GM13977 (cell line): Measurements from ENCODE around the gene PCSK7.
"Not testable (repeated sequence)": the region's sequence is repeated elsewhere in the genome, so short reads cannot be mapped to it uniquely, and the experiment has no call there.

Source experiments
- DNase-seq: peaks from one replicate; pipeline ENCODE4 v3.0.0; 2012; ENCODE audit warnings: low spot score
- in situ Hi-C: fragments of 300-500 bp; cut with MboI; formaldehyde crosslinking; loops from one replicate; pipeline ENCODE4 v1.12.0; 2022; ENCODE audit warnings: low sequenced_read_pairs, low pct_unique_long_range_greater_than_20kb, mixed read lengths, inconsistent platforms; ENCODE audit not compliant: unreplicated experiment
- TF ChIP-seq, protein P1 (sequence below): IDR thresholded peaks from 2 replicates; pipeline ENCODE4 v1.5.1; 2012; ENCODE audit warnings: mild to moderate bottlenecking, control low read depth; ENCODE audit not compliant: insufficient read depth; ENCODE audit errors: extremely low read depth, missing control alignments

PCSK7 gene

DNA sequence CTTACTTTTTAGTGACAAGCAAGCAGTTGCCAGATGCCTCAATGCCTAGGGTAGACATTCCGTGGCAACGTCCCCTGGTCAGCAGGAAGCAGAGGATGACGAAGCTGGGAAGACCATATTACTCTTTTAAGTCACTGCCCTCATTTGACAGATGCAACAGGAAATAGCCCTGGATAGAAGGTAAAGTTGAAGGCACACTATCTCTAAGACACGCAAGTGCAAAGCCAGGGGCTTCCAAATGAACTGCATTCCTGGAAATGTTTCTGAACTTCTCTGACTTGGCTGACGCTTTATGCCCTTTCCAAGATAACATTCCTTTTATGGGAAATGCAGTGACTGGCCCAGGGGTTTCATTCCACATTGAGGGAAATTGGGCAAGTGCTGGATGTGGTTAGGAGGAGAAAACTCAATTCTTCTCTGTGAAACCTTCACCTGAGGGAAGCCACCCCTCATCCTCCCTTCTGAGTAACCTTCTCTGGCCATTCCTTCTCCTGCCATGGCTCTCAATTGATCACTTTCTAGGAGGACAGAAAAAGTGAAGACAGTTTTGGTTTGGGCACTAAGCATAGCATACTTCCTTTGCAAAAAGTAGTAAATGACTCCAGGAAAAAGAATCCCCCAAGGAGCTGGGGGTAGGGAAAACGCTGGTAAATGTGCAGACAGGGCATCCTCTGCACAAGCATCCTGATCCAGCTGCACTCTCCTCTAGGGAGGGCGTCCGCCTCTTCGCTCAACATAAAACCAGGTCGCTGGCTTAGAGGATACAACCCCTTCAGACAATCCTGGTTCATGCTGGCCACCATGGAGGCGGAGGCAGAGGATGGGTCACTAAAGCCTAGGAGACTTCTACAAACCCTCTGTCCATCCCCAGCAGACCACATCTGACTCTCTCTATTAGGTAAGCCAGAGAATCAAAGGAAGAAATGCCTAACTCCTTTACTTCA is 14.5 kb downstream of the PCSK7 start:
- in situ Hi-C loops, result no loop called here
- no peak for DNase-seq

DNA sequence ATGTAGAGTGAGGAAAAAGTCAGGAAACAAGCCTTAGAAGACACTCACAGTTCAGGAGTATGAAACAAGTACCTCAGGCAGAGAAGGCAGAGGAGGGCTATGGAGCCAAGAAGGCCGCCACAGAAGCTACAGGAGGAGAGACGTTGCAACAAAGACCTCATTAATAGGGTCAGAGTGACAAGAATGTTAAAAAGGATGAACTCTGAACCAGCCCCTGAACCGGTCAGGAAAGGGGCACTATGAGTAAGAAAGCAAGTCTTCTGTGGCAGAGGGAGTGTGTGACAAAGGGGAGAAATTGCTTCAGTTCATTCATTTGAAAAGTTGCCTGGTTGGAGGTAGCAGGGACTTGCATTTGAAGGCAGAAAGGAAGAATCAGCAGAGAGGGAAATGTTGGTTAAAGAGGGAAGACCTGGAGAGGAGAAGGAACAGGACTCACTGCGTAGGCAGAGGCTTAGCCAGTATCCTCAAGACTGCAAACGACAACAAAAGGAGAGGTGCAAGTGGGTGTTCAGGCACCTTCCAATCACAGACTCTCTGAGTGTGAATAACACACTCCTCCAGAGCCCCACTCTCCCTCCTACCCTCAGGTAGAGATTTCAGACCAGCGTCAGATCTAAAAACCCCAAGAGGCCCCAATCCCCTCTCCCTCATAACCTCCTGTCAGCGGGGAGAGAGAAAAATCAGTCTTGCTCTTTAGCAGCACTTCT is 17.3 kb downstream of the PCSK7 start:
- TF ChIP-seq, protein P1, sequence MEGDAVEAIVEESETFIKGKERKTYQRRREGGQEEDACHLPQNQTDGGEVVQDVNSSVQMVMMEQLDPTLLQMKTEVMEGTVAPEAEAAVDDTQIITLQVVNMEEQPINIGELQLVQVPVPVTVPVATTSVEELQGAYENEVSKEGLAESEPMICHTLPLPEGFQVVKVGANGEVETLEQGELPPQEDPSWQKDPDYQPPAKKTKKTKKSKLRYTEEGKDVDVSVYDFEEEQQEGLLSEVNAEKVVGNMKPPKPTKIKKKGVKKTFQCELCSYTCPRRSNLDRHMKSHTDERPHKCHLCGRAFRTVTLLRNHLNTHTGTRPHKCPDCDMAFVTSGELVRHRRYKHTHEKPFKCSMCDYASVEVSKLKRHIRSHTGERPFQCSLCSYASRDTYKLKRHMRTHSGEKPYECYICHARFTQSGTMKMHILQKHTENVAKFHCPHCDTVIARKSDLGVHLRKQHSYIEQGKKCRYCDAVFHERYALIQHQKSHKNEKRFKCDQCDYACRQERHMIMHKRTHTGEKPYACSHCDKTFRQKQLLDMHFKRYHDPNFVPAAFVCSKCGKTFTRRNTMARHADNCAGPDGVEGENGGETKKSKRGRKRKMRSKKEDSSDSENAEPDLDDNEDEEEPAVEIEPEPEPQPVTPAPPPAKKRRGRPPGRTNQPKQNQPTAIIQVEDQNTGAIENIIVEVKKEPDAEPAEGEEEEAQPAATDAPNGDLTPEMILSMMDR, result no peak
- in situ Hi-C loops, result no loop called here
- DNase-seq, result no peak

More for the DNA sequence above, 14.5 kb downstream of the PCSK7 start:
- TF ChIP-seq, protein P1, result no peak

DNA sequence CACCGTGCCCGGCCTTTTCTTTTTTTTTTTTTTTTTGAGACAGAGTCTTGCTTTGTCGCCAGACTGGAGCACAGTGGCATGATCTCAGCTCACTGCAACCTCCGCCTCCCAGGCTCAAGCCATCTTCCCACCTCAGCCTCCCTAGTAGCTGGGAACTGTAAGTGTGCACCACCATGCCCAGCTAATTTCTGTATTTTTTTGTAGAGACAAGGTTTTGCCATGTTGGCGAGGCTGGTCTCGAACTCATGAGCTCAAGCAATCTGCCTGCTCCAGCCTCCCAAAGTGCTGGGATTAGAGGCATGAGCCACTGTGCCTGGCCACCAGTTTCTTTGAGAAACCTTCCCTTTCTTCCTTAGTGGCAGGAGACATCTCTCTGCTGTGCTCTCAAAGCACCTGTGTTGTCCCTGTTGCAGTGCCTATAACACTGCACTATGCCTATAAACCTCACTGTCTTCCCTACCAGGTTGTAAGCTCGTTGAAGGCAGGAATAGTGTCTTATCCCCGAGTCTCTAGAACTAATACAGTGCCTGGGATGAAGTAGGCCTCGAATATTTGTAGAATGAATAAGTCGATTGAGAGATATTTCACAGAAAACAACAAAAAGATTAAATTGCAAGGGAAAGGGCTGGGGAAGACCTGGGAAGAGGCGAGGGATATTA is 19.0 kb downstream of the PCSK7 start:
- TF ChIP-seq, protein P1, result no peak
- in situ Hi-C loops, result no loop called here
- no peak for DNase-seq

DNA sequence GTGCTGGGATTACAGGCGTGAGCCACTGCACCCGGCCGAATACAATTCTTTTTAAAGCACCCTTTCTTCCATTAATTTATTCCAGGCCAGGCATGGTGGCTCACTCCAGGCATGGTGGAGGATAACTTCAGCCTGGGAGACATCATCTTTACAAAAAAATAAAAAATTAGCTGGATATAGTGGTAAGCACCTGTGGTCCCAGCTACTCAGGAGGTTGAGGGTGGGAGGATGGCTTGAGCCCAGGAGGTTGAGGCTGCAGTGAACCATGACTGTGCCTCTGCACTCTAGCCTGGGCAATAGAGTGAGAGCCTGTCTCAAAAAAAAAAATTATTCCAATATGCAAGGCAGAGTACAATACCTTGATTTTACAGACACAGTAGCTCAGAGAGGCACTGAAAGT is 21.3 kb downstream of the PCSK7 start:
- TF ChIP-seq, protein P1, result no peak
- in situ Hi-C loops, result no loop called here
- DNase-seq, result no peak

DNA sequence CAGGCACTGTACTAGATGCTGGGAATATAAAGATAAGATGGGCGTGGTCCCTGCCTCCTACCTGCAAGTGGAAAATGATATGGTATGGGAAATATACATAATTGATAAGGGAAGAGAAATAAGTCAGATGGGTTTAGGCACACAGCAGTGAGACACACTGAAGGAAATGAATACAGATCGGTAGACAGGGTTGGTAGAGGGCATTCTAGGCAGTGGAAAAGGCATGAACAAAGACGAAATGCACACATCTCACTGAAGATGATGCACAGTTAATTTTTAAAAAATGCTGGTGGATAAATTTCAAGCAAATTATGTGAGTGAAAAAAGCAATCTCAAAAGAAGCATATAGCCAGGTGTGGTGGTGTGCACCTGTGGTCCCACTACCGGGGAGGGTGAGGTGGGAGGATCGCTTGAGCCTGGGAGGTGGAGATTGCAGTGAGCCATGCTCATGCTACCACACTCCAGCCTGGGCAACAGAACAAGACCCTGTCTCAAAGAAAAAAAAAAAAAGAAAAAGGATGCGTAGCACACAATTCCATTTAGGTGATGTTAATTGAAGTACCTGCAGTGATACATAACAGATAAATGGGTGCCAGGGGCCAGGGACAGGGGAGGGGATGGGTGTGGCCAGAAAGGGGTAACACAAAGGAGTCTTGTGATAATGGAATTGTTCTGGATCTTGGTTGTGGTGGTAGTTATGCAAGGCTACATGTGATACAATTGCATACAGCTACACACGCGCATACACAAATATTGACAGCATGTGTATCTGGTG is 22.3 kb downstream of the PCSK7 start:
- DNase-seq, in situ Hi-C loops: not testable (repeated sequence)

DNA sequence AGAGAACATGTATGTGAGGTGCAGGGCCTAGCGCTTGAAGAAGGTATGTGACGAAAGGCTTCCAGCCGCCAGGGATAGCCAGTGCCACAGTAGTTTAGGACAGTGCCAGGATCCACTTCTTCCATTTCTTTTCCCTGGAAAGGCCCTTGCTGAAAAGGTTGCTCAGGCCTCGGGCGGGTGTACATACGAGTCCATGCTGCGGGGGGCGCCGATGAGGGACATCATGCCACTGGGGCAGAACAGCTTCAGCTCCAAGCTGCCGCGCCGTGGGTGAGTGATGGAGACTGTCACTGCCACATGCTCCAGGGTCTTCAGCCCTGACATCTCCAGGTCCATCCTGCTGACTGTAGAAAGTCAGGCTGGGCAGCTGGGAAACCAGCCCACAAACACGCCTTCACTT is 23.2 kb downstream of the PCSK7 start:
- DNase-seq, in situ Hi-C loops: not testable (repeated sequence)

DNA sequence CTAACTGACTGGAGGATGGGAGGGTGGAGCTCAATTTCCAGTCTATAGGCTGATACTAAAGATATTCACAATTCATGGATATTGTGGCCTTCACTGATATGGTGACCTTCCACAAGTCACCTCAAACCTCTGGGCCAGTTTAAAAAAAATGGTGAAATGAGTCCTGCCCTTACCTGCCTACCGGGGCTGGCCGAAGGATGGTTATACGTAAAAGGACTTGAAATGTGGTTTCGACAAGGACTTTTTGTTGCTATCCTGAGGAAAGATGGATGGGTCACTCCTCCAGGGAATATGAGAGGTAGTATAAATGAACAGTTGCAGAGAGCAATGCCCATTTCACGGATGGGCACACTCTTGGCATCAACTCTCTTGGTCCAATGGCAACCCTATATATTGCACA is 24.4 kb downstream of the PCSK7 start:
- in situ Hi-C loops, DNase-seq: not testable (repeated sequence)

DNA sequence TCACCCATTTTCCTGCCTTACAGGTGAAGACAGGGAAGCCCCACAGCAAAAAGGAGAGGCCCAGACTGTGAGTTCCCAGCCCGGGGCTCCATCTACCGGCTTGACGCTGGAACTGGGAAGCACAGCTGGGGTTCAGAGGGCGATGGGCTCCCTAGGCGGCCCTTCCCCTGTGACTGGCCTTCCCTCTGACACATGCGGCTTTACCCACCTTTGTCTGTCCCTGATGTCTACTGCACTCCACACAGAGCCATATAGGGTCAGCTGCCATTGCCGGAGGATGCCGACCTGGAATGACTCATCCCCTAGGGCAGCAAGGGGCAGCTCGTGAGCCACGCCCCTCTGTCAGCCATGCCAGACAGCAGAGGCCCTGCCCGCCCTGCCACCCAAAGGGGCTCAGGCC is 25.0 kb downstream of the PCSK7 start:
- in situ Hi-C loops, DNase-seq: not testable (repeated sequence)

DNA sequence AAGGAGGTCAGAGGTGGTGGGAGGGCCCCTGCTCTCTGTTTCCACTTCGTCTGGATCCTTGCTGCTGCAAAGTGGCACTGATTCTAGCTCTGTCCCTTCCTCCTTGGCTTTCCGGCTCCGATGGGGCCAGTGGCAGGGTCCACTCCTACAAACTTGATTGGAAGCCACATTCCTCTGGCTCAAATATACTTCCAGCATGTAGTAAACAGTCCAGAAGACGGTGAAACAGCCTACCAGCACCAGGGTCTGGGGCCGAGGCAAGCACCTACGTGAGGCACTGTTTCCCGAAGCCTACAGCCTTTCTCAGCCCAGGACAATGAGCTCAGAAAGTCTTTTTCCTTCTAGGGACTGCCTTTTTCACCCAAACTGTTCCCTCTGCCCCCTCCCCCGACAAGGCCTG is 25.8 kb downstream of the PCSK7 start:
- in situ Hi-C loops, DNase-seq: not testable (repeated sequence)
